WTC11 (cell line): Measurements from ENCODE around the gene SNPH. TPM values are rescaled to one million over a fixed set of nuclear protein-coding genes. Genes with fewer than 3 reads are reported as not detected.

Experiments used
- ATAC-seq: fragments of 200-7000 bp; cut with Tn5 transposase; 2 replicates; pipeline ENCODE4 v1.10.0; 2021; ENCODE audit warnings: mild to moderate bottlenecking, moderate library complexity
- CTCF ChIA-PET: fragments of 300-600 bp; sonication (Branson Sonifier 250); formaldehyde crosslinking; loops from one replicate; lab custom pipeline; 2021; ENCODE audit warnings: antibody characterized with exemption; lab: Charles Lee
- POLR2A ChIA-PET: fragments of 350-600 bp; sonication (Branson Sonifier 250); formaldehyde crosslinking; loops from one replicate; lab custom pipeline; 2021; ENCODE audit warnings: antibody characterized with exemption; lab: Charles Lee
- DNase-seq: peaks from one replicate; pipeline ENCODE4 v3.0.0; 2021; ENCODE audit warnings: low spot score
- H3K27ac Mint-ChIP-seq: 2 replicates; pipeline ENCODE4 v1.8.0; 2021; ENCODE audit warnings: mixed read lengths
- H3K27me3 Mint-ChIP-seq: 2 replicates; pipeline ENCODE4 v1.8.0; 2021; ENCODE audit warnings: low read depth, mild to moderate bottlenecking, moderate library complexity, mixed read lengths
- H3K36me3 Mint-ChIP-seq: 2 replicates; pipeline ENCODE4 v1.8.0; 2021; ENCODE audit warnings: mixed read lengths
- H3K4me1 Mint-ChIP-seq: 2 replicates; pipeline ENCODE4 v1.8.0; 2022; ENCODE audit warnings: mixed read lengths
- H3K4me3 Mint-ChIP-seq: 2 replicates; pipeline ENCODE4 v1.8.0; 2021; ENCODE audit warnings: mild to moderate bottlenecking, moderate library complexity, mixed read lengths
- H3K9me3 Mint-ChIP-seq: 2 replicates; pipeline ENCODE4 v1.8.0; 2021; ENCODE audit warnings: mixed read lengths
- CBFB ChIP-seq: sonication (generic); formaldehyde crosslinking; IDR thresholded peaks from 2 replicates; pipeline ENCODE4 v1.8.1; 2022; ENCODE audit warnings: mild to moderate bottlenecking, low read depth, missing genetic modification reagents
- ELF4 ChIP-seq: sonication (generic); formaldehyde crosslinking; IDR thresholded peaks from 2 replicates; pipeline ENCODE4 v1.8.1; 2022; ENCODE audit warnings: low read depth, mild to moderate bottlenecking, moderate library complexity, missing genetic modification reagents
- ETV6 ChIP-seq: sonication (generic); formaldehyde crosslinking; IDR thresholded peaks from 2 replicates; pipeline ENCODE4 v1.8.1; 2022; ENCODE audit warnings: mild to moderate bottlenecking, missing genetic modification reagents
- FOXJ3 ChIP-seq: sonication (generic); formaldehyde crosslinking; IDR thresholded peaks from 2 replicates; pipeline ENCODE4 v1.9.0; 2021; ENCODE audit warnings: missing genetic modification reagents, mild to moderate bottlenecking, borderline replicate concordance
- JAZF1 ChIP-seq: fragments of 250-450 bp; sonication (Bioruptor Pico); IDR thresholded peaks from 2 replicates; pipeline ENCODE4 v1.9.0; 2021; ENCODE audit warnings: moderate library complexity, mild to moderate bottlenecking, inconsistent platforms
- NFE2L1 ChIP-seq: sonication (generic); formaldehyde crosslinking; IDR thresholded peaks from 2 replicates; pipeline ENCODE4 v1.8.1; 2023; ENCODE audit warnings: missing genetic modification reagents
- NFYB ChIP-seq: sonication (generic); formaldehyde crosslinking; conservative IDR thresholded peaks from 2 replicates; pipeline ENCODE4 v1.8.0; 2022; ENCODE audit warnings: low read depth, missing genetic modification reagents
- NR3C1 ChIP-seq: sonication (generic); formaldehyde crosslinking; conservative IDR thresholded peaks from 2 replicates; pipeline ENCODE4 v1.8.1; 2023; ENCODE audit warnings: low read depth, mild to moderate bottlenecking, missing genetic modification reagents
- SOX15 ChIP-seq: fragments of 250-450 bp; sonication (Bioruptor Pico); IDR thresholded peaks from 2 replicates; pipeline ENCODE4 v1.9.0; 2021; ENCODE audit warnings: mild to moderate bottlenecking
- TEAD4 ChIP-seq: sonication (generic); formaldehyde crosslinking; IDR thresholded peaks from 2 replicates; pipeline ENCODE4 v1.8.0; 2022; ENCODE audit warnings: mild to moderate bottlenecking, missing genetic modification reagents
- ZNF232 ChIP-seq: sonication (generic); formaldehyde crosslinking; IDR thresholded peaks from 2 replicates; pipeline ENCODE4 v1.8.0; 2022; ENCODE audit warnings: mild to moderate bottlenecking, missing genetic modification reagents
- ZNF423 ChIP-seq: fragments of 250-450 bp; sonication (Bioruptor Pico); IDR thresholded peaks from 2 replicates; pipeline ENCODE4 v2.1.2; 2022; ENCODE audit warnings: mild to moderate bottlenecking, moderate library complexity
- total RNA-seq: library from RNA; stranded (reverse); gene quantifications from 3 replicates; pipeline ENCODE4 v1.2.3, GENCODE V29; 2021
- TF ChIP-seq, protein P1 (sequence below): fragments of 250-450 bp; sonication (Bioruptor Pico); IDR thresholded peaks from 2 replicates; pipeline ENCODE4 v1.8.0; 2021; ENCODE audit warnings: mild to moderate bottlenecking
- TF ChIP-seq, protein P2 (sequence below): fragments of 250-450 bp; sonication (Bioruptor Pico); IDR thresholded peaks from 2 replicates; pipeline ENCODE4 v1.9.0; 2021; ENCODE audit warnings: moderate library complexity, mild to moderate bottlenecking, inconsistent platforms, borderline replicate concordance
- TF ChIP-seq, protein P3 (sequence below): sonication (generic); formaldehyde crosslinking; IDR thresholded peaks from 2 replicates; pipeline ENCODE4 v1.8.1; 2023; ENCODE audit warnings: mild to moderate bottlenecking, missing genetic modification reagents, borderline replicate concordance
- TF ChIP-seq, protein P4 (sequence below): fragments of 200-600 bp; IDR thresholded peaks from 2 replicates; pipeline ENCODE4 v1.8.0; 2022; ENCODE audit warnings: antibody characterized with exemption
- TF ChIP-seq, protein P5 (sequence below): sonication (generic); formaldehyde crosslinking; IDR thresholded peaks from 2 replicates; pipeline ENCODE4 v1.8.1; 2022; ENCODE audit warnings: mild to moderate bottlenecking, missing genetic modification reagents, moderate library complexity, borderline replicate concordance
- TF ChIP-seq, protein P6 (sequence below): sonication (generic); formaldehyde crosslinking; IDR thresholded peaks from 2 replicates; pipeline ENCODE4 v1.8.1; 2022; ENCODE audit warnings: mild to moderate bottlenecking, moderate library complexity, missing genetic modification reagents
- TF ChIP-seq, protein P7 (sequence below): sonication (generic); formaldehyde crosslinking; IDR thresholded peaks from 2 replicates; pipeline ENCODE4 v1.8.1; 2023; ENCODE audit warnings: mild to moderate bottlenecking, missing genetic modification reagents, moderate library complexity
- TF ChIP-seq, protein P8 (sequence below): sonication (generic); formaldehyde crosslinking; IDR thresholded peaks from 2 replicates; pipeline ENCODE4 v1.8.0; 2022; ENCODE audit warnings: mild to moderate bottlenecking, missing genetic modification reagents

The SNPH gene
- total RNA-seq, 1 experiment from 2014 or later, result 3.5 TPM

DNA sequence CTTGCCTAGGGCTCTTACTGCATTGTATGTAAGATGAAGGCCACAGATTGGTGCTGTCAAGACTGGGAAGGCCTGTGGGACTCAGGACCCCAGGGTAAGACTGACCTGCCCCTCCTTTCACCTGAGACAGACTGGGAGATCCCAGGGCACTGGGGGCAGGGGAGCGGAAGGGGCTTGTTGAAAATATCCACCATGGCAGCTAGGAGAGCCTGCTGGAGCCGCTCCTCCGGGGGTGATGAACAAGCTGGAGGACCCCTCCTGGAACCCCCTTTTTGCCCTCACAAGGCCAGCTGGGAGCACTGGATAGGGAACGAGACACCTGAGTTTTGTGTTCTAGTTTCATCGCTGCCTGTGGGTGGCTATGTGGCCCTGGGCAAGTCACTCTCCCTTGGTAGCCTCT, 72.0 kb downstream of the SNPH start:
- ChIA-PET CTCF (no interaction called here), POLR2A (no interaction called here)
- Mint-ChIP-seq H3K4me1 (peaks cover 16% of the 10 kb centered on the region), H3K4me3 (no peak overlapping the region), H3K36me3 (peaks cover 5% of the 10 kb centered on the region; the same call in 1 of the 2 replicates), H3K27me3 (no peaks in the 10 kb centered on the region; the same call in 1 of the 2 replicates), H3K9me3 (no peaks in the 10 kb centered on the region), H3K27ac (no peak overlapping the region)
- TF ChIP-seq CBFB (CRISPR knock-in tag), result no peak
- DNase-seq (no peak), ATAC-seq (no peak)

DNA sequence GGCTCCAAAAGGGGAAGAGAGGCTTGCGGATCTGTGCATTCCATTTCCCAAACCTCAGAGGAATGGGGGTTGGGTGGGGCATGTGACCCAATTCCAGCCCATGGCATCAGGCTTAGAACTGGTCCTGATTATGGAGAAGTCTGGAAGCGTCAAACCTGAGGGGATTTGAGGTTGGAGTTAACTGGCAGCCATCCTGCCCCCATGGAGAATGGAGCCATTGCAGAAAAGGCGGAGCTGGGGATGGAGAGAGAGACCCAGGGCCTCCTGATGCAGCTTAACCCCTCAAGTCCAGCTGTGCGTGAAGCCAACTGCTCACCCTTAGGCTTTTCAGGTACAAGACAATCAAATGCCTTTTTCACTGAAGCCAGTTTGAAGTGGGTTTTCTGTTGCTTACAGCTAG, 72.7 kb downstream of the SNPH start:
- Mint-ChIP-seq H3K9me3 (no peaks in the 10 kb centered on the region), H3K4me1 (peaks cover 16% of the 10 kb centered on the region), H3K36me3 (no peaks in the 10 kb centered on the region; the same call in 1 of the 2 replicates), H3K27me3 (no peaks in the 10 kb centered on the region; the same call in 1 of the 2 replicates), H3K27ac (no peak overlapping the region), H3K4me3 (no peak overlapping the region)
- DNase-seq (no peak), ATAC-seq (no peak)
- CTCF ChIA-PET, result interaction anchor here (0.9 kb wide), 1 partner anchor 165 kb away, joined by 3 read pairs; no protein-coding TSS in a partner anchor
- POLR2A ChIA-PET, result no interaction called here
- TF ChIP-seq, protein P1, sequence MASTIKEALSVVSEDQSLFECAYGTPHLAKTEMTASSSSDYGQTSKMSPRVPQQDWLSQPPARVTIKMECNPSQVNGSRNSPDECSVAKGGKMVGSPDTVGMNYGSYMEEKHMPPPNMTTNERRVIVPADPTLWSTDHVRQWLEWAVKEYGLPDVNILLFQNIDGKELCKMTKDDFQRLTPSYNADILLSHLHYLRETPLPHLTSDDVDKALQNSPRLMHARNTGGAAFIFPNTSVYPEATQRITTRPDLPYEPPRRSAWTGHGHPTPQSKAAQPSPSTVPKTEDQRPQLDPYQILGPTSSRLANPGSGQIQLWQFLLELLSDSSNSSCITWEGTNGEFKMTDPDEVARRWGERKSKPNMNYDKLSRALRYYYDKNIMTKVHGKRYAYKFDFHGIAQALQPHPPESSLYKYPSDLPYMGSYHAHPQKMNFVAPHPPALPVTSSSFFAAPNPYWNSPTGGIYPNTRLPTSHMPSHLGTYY (CRISPR knock-in tag), result no peak
- TF ChIP-seq FOXJ3 (no peak), SOX15 (CRISPR knock-in tag) (no peak), NFYB (CRISPR knock-in tag) (no peak), ZNF423 (CRISPR knock-in tag) (no peak)
- TF ChIP-seq, protein P2, sequence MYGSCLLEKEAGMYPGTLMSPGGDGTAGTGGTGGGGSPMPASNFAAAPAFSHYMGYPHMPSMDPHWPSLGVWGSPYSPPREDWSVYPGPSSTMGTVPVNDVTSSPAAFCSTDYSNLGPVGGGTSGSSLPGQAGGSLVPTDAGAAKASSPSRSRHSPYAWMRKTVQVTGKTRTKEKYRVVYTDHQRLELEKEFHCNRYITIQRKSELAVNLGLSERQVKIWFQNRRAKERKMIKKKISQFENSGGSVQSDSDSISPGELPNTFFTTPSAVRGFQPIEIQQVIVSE (CRISPR knock-in tag), result no peak
- TF ChIP-seq, protein P3, sequence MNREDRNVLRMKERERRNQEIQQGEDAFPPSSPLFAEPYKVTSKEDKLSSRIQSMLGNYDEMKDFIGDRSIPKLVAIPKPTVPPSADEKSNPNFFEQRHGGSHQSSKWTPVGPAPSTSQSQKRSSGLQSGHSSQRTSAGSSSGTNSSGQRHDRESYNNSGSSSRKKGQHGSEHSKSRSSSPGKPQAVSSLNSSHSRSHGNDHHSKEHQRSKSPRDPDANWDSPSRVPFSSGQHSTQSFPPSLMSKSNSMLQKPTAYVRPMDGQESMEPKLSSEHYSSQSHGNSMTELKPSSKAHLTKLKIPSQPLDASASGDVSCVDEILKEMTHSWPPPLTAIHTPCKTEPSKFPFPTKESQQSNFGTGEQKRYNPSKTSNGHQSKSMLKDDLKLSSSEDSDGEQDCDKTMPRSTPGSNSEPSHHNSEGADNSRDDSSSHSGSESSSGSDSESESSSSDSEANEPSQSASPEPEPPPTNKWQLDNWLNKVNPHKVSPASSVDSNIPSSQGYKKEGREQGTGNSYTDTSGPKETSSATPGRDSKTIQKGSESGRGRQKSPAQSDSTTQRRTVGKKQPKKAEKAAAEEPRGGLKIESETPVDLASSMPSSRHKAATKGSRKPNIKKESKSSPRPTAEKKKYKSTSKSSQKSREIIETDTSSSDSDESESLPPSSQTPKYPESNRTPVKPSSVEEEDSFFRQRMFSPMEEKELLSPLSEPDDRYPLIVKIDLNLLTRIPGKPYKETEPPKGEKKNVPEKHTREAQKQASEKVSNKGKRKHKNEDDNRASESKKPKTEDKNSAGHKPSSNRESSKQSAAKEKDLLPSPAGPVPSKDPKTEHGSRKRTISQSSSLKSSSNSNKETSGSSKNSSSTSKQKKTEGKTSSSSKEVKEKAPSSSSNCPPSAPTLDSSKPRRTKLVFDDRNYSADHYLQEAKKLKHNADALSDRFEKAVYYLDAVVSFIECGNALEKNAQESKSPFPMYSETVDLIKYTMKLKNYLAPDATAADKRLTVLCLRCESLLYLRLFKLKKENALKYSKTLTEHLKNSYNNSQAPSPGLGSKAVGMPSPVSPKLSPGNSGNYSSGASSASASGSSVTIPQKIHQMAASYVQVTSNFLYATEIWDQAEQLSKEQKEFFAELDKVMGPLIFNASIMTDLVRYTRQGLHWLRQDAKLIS, result no peak
- TF ChIP-seq, protein P4, sequence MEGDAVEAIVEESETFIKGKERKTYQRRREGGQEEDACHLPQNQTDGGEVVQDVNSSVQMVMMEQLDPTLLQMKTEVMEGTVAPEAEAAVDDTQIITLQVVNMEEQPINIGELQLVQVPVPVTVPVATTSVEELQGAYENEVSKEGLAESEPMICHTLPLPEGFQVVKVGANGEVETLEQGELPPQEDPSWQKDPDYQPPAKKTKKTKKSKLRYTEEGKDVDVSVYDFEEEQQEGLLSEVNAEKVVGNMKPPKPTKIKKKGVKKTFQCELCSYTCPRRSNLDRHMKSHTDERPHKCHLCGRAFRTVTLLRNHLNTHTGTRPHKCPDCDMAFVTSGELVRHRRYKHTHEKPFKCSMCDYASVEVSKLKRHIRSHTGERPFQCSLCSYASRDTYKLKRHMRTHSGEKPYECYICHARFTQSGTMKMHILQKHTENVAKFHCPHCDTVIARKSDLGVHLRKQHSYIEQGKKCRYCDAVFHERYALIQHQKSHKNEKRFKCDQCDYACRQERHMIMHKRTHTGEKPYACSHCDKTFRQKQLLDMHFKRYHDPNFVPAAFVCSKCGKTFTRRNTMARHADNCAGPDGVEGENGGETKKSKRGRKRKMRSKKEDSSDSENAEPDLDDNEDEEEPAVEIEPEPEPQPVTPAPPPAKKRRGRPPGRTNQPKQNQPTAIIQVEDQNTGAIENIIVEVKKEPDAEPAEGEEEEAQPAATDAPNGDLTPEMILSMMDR, result no peak
- TF ChIP-seq, protein P5, sequence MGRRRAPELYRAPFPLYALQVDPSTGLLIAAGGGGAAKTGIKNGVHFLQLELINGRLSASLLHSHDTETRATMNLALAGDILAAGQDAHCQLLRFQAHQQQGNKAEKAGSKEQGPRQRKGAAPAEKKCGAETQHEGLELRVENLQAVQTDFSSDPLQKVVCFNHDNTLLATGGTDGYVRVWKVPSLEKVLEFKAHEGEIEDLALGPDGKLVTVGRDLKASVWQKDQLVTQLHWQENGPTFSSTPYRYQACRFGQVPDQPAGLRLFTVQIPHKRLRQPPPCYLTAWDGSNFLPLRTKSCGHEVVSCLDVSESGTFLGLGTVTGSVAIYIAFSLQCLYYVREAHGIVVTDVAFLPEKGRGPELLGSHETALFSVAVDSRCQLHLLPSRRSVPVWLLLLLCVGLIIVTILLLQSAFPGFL, result no peak

DNA sequence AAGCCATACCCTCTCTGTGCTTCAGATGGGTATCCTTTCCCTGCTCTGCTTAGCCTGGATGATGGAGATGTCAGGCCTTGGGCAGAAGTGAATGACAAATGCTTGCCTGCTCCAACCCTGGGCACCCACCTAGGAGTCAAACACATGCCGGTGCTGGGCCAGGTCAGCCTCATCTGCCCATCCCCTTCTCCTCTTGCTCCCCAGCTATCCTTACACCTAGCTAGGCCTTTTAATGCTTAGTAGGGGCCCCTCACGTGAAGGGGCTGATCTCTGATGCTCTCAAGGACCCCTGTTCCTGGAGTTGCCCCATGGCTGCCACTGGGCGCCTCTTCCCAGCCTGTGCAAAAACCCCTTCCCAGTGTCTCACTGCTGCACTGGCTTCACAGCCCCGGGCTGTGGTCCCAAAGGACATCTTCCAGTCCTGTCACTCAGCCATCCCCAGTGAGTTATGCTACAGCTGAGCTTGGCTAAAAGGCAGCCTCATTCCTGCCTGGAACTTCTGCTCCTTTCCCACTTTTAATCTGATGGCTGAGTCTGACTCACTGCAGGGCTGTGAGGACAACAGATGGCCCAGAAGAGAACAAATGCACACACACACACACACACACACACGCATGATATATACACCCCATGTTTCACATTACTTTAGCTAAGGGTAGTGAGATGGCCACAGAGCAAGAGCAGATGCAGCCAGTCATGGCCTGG, 75.6 kb downstream of the SNPH start:
- H3K36me3 Mint-ChIP-seq, result 0 out of 2 replicates have a peak, but pooled peaks cover 2% of the 10 kb centered on the region
- DNase-seq (no peak), ATAC-seq (no peak)
- POLR2A ChIA-PET, result no interaction called here
- no peak overlapping the region for H3K27ac Mint-ChIP-seq
- peaks cover 5% of the 10 kb centered on the region for H3K4me1 Mint-ChIP-seq
- peaks cover 4% of the 10 kb centered on the region for H3K9me3 Mint-ChIP-seq
- H3K27me3 Mint-ChIP-seq, result peaks cover 8% of the 10 kb centered on the region; the same call in 1 of the 2 replicates
- CTCF ChIA-PET, result interaction anchor here (0.8 kb wide), 1 partner anchor 29 kb away, joined by 3 read pairs; no protein-coding TSS in a partner anchor
- H3K4me3 Mint-ChIP-seq, result no peak overlapping the region
- TF ChIP-seq ELF4 (CRISPR knock-in tag) (no peak), NR3C1 (CRISPR knock-in tag) (no peak), NFE2L1 (CRISPR knock-in tag) (no peak), ZNF423 (CRISPR knock-in tag) (no peak), JAZF1 (no peak), ETV6 (CRISPR knock-in tag) (no peak), TEAD4 (no peak), ZNF232 (CRISPR knock-in tag) (no peak)
- TF ChIP-seq, protein P6, sequence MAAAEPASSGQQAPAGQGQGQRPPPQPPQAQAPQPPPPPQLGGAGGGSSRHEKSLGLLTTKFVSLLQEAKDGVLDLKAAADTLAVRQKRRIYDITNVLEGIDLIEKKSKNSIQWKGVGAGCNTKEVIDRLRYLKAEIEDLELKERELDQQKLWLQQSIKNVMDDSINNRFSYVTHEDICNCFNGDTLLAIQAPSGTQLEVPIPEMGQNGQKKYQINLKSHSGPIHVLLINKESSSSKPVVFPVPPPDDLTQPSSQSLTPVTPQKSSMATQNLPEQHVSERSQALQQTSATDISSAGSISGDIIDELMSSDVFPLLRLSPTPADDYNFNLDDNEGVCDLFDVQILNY (CRISPR knock-in tag), result no peak
- TF ChIP-seq, protein P7, sequence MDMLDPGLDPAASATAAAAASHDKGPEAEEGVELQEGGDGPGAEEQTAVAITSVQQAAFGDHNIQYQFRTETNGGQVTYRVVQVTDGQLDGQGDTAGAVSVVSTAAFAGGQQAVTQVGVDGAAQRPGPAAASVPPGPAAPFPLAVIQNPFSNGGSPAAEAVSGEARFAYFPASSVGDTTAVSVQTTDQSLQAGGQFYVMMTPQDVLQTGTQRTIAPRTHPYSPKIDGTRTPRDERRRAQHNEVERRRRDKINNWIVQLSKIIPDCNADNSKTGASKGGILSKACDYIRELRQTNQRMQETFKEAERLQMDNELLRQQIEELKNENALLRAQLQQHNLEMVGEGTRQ (CRISPR knock-in tag), result no peak
- TF ChIP-seq, protein P8, sequence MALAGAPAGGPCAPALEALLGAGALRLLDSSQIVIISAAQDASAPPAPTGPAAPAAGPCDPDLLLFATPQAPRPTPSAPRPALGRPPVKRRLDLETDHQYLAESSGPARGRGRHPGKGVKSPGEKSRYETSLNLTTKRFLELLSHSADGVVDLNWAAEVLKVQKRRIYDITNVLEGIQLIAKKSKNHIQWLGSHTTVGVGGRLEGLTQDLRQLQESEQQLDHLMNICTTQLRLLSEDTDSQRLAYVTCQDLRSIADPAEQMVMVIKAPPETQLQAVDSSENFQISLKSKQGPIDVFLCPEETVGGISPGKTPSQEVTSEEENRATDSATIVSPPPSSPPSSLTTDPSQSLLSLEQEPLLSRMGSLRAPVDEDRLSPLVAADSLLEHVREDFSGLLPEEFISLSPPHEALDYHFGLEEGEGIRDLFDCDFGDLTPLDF, result no peak
